Testis (tissue), 2 donors: ENCODE measurements around the gene DDX19B.
"Not testable (repeated sequence)": the region's sequence is repeated elsewhere in the genome, so short reads cannot be mapped to it uniquely, and the experiment has no call there.

Experiments used
- POLR2A ChIP-seq: fragments of 450-650 bp; IDR thresholded peaks from one replicate; pipeline ENCODE4 v1.6.1; 2017; ENCODE audit warnings: antibody characterized with exemption, mild to moderate bottlenecking, moderate library complexity
- TF ChIP-seq, protein P1 (sequence below), 3 experiments: fragments of 450-650 bp in 2 of 3; fragments of 200-600 bp in 1 of 3; sonication (generic) in 1 of 3; IDR thresholded peaks; one replicate each; pipeline ENCODE4 v1.5.1; 2016 to 2019; ENCODE audit warnings: antibody characterized with exemption in 3 of 3, mild to moderate bottlenecking in 2 of 3, moderate library complexity in 1 of 3

DNA sequence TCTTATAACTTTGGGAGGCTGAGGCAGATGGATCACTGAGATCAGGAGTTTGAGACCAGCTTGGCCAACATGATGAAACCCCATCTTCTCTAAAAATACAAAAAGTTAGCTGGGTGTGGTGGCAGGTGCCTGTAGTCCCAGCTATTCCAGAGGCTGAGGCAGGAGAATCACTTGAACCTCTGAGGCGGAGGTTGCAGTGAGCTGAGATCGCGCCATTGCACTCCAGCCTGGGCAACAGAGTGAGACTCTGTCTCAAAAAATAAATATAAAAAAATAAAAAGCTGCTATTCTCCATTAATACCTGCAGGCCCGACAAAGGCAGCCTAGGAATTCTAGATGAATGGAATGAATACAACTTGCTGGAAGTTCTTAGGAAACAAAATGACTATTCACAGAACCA, 49.3 kb upstream of the DDX19B start:
- TF ChIP-seq, protein P1, sequence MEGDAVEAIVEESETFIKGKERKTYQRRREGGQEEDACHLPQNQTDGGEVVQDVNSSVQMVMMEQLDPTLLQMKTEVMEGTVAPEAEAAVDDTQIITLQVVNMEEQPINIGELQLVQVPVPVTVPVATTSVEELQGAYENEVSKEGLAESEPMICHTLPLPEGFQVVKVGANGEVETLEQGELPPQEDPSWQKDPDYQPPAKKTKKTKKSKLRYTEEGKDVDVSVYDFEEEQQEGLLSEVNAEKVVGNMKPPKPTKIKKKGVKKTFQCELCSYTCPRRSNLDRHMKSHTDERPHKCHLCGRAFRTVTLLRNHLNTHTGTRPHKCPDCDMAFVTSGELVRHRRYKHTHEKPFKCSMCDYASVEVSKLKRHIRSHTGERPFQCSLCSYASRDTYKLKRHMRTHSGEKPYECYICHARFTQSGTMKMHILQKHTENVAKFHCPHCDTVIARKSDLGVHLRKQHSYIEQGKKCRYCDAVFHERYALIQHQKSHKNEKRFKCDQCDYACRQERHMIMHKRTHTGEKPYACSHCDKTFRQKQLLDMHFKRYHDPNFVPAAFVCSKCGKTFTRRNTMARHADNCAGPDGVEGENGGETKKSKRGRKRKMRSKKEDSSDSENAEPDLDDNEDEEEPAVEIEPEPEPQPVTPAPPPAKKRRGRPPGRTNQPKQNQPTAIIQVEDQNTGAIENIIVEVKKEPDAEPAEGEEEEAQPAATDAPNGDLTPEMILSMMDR (IDR thresholded peaks at IDR 0.05): not testable (repeated sequence)
- not testable (repeated sequence) for TF ChIP-seq POLR2A
